ENCODE results near the gene PJA2. TPM values are rescaled to one million over a fixed set of nuclear protein-coding genes. Genes with fewer than 3 reads are reported as not detected.
A peak's percentile ranks its signal among the peaks of the same experiment; 100 is the strongest.

Gene PJA2, protein sequence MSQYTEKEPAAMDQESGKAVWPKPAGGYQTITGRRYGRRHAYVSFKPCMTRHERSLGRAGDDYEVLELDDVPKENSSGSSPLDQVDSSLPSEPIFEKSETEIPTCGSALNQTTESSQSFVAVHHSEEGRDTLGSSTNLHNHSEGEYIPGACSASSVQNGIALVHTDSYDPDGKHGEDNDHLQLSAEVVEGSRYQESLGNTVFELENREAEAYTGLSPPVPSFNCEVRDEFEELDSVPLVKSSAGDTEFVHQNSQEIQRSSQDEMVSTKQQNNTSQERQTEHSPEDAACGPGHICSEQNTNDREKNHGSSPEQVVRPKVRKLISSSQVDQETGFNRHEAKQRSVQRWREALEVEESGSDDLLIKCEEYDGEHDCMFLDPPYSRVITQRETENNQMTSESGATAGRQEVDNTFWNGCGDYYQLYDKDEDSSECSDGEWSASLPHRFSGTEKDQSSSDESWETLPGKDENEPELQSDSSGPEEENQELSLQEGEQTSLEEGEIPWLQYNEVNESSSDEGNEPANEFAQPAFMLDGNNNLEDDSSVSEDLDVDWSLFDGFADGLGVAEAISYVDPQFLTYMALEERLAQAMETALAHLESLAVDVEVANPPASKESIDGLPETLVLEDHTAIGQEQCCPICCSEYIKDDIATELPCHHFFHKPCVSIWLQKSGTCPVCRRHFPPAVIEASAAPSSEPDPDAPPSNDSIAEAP
- 17.3 and 73.8 TPM in 2 replicates for total RNA-seq (2011; cell fraction: chromatin; rRNA removed; ENCODE audit: low replicate concordance)
- total RNA-seq (2011; cell fraction: nucleolus; rRNA removed), result 9.3 and 12.9 TPM in 2 replicates
- 29.8 and 44.4 TPM in 2 replicates for total RNA-seq (2011; cell fraction: nucleoplasm; rRNA removed)
- total RNA-seq (2014; rRNA removed), result 25.1 and 26.4 TPM in 2 replicates
- total RNA-seq (2014; rRNA removed; fragmentation: Illumina TruSeq; extraction: Trizol), result 56.7 and 63.5 TPM in 2 replicates
- 48.8 and 52.1 TPM in 2 replicates for total RNA-seq (2015; rRNA removed; fragmentation: Illumina TruSeq; extraction: Trizol)
- 43.1 and 43.7 TPM in 2 replicates for total RNA-seq (2021)
- 69.6 and 82.1 TPM in 2 replicates for polyA plus RNA-seq (2011; rRNA removed)
- polyA plus RNA-seq (2011; cell fraction: cytosol; rRNA removed), result 16.4 and 39.3 TPM in 2 replicates
- 14.9 and 24.4 TPM in 2 replicates for polyA plus RNA-seq (2011; cell fraction: nucleus; rRNA removed)
- 44.5 and 46.7 TPM in 2 replicates for polyA plus RNA-seq (2012)
- polyA plus RNA-seq (2014; fragmentation: Illumina TruSeq; extraction: Trizol), result 50.2 and 53.2 TPM in 2 replicates
- 10 to 100 TPM; 31.2 to 50.1 TPM for polyA plus RNA-seq (2014; fragmentation: Nextera tagmentation; extraction: Ambion mirVana)
- polyA plus RNA-seq (2014; rRNA removed), result 33.9 TPM in 2 replicates
- 150 and 167 TPM in 2 replicates for polyA minus RNA-seq (2011; rRNA and poly(A)+ RNA removed)
- polyA minus RNA-seq (2011; cell fraction: cytosol; rRNA and poly(A)+ RNA removed), result 39.3 and 47.3 TPM in 2 replicates
- polyA minus RNA-seq (2011; cell fraction: nucleus; rRNA and poly(A)+ RNA removed), result 21.4 and 44.0 TPM in 2 replicates
- Bru-seq, nascent RNA, result percentile 90 among the genes with signal in this experiment
- percentile 87 among the genes with signal in this experiment for BruChase-seq, experiment 1, labeled RNA remaining after a 2-hour chase
- BruChase-seq, experiment 2, labeled RNA remaining after a 6-hour chase, result percentile 86 among the genes with signal in this experiment
- long read RNA-seq, experiment 1, full-length matches to known transcripts, result 221 of 266 reads
- long read RNA-seq, experiment 1, partial matches to known transcripts, result 22 of 266 reads
- long read RNA-seq, experiment 1, other reads (novel, unspliced or antisense), result 23 of 266 reads
- long read RNA-seq, experiment 2, full-length matches to known transcripts, result 2 of 30 reads
- long read RNA-seq, experiment 2, partial matches to known transcripts, result 1 of 30 reads
- long read RNA-seq, experiment 2, other reads (novel, unspliced or antisense), result 27 of 30 reads
- long read RNA-seq, experiment 3, full-length matches to known transcripts, result 2 of 9 reads
- long read RNA-seq, experiment 3, partial matches to known transcripts, result 6 of 9 reads
- long read RNA-seq, experiment 3, other reads (novel, unspliced or antisense), result 1 of 9 reads

DNA sequence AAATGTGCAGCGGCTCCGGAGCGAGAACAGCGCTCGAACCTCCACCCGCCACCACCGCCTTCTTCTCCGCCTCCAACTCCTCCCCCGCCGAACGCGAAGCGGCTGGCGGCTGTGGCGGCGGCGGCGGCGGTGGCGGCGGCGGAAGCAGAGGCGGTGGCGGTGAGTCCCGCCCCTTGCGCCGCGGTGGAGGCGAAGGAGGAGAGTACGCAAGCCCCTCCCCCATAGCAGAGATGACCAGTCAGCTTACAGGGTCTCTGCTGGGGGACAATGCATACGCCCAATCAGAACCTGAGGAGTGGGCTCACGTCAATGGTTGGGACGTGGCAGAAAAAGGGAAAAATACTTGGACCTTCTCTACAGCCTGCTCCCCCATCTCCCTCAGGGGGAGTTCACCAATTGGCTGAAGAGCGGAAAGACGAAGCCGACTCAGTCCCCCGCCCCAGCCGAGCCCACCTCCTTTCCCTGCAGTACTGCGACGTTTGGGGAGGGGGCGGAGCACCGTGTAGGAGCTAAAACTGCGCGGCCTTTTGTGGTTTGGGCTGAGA, at the start of gene PJA2:
PJA2 (minus strand) TSS at position 131 of the 545 bp plus-strand sequence. CDS start 26,541 bp downstream, outside the sequence.
- CTCF ChIA-PET (ENCODE audit: low intra/inter-chr PET ratio), result interaction anchor here (0.6 kb wide), 1 partner anchor 511 kb away, joined by 7 read pairs; no protein-coding TSS in a partner anchor
- POLR2A ChIA-PET, result interaction anchor here (0.6 to 1.6 kb wide), 12 partner anchors 9 to 1147 kb away, joined by 3 to 9 read pairs (median 4); partner anchors contain the start of gene MAN2A1
- peak within 1 kb of the TSS; percentile 94 for H2AFZ ChIP-seq (ENCODE audit: low read depth, low read length)
- H3K9ac ChIP-seq (ENCODE audit: insufficient read depth in 1 of 2, low read depth in 2 of 2, low read length in 2 of 2), result peak within 1 kb of the TSS; percentile 97 to 98
- in situ Hi-C loops (cut with MboI) (no loop called here), intact Hi-C loops (cut with micrococcal nuclease) (loop anchor here (1.0 to 5.0 kb wide), 2 partner anchors 25 to 683 kb away; no protein-coding TSS in a partner anchor)
- H3K4me1 ChIP-seq (replicated peaks in 1 of 2; ENCODE audit: control insufficient read depth in 2 of 2, insufficient read depth in 2 of 2, low read length in 2 of 2), result peaks cover 3 to 12% of the 10 kb centered on the region in 2 experiments; a peak in 4 of 5 replicates
- peak; percentile 94 to 98 (median 96) for DNase-seq (ENCODE audit: extremely low read depth in 1 of 4, low spot score in 3 of 4)
- peaks cover 4% of the 10 kb centered on the region; the same call in 1 of the 3 replicates for H3K36me3 ChIP-seq (ENCODE audit: control insufficient read depth, insufficient read depth, low read length)
- peaks cover 48% of the 10 kb centered on the region for H3K79me2 ChIP-seq (ENCODE audit: control insufficient read depth, insufficient read depth, low read length)
- WGBS (ENCODE audit: insufficient coverage, low coverage, missing lambda C conversion rate), result 0% methylated on average over 12 of the region's 44 CpGs
- no TSS peak for BruUV-seq (replicated peaks)
- H3K27me3 ChIP-seq (ENCODE audit: control insufficient read depth in 2 of 2, insufficient read depth in 2 of 2, low read length in 2 of 2), result no peaks in the 10 kb centered on the region
- ATAC-seq, result peak; percentile 87
- peak within 1 kb of the TSS; percentile 99 for H3K27ac ChIP-seq (ENCODE audit: extremely low read depth, low read depth, low read length)
- no peaks in the 10 kb centered on the region for H4K20me1 ChIP-seq (replicated peaks; ENCODE audit: control insufficient read depth, insufficient read depth, low read length)
- H3K9me3 ChIP-seq (replicated peaks; ENCODE audit: control insufficient read depth, insufficient read depth, low read depth, low read length), result peaks cover 2% of the 10 kb centered on the region
- H3K9me1 ChIP-seq (ENCODE audit: control insufficient read depth, insufficient read depth, low read length), result peaks cover 3% of the 10 kb centered on the region
- FAIRE-seq, result peak; percentile 97
- H3K4me2 ChIP-seq (ENCODE audit: insufficient read depth, low read length), result peak within 1 kb of the TSS; percentile 95
- H3K4me3 ChIP-seq, result peak within 1 kb of the TSS; percentile 85
- TF ChIP-seq, protein P1, sequence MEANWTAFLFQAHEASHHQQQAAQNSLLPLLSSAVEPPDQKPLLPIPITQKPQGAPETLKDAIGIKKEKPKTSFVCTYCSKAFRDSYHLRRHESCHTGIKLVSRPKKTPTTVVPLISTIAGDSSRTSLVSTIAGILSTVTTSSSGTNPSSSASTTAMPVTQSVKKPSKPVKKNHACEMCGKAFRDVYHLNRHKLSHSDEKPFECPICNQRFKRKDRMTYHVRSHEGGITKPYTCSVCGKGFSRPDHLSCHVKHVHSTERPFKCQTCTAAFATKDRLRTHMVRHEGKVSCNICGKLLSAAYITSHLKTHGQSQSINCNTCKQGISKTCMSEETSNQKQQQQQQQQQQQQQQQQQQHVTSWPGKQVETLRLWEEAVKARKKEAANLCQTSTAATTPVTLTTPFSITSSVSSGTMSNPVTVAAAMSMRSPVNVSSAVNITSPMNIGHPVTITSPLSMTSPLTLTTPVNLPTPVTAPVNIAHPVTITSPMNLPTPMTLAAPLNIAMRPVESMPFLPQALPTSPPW (CRISPR knock-in tag; IDR thresholded peaks at IDR 0.05), result peak; percentile 88; the same call in 1 of the 2 replicates
- TF ChIP-seq, protein P2, sequence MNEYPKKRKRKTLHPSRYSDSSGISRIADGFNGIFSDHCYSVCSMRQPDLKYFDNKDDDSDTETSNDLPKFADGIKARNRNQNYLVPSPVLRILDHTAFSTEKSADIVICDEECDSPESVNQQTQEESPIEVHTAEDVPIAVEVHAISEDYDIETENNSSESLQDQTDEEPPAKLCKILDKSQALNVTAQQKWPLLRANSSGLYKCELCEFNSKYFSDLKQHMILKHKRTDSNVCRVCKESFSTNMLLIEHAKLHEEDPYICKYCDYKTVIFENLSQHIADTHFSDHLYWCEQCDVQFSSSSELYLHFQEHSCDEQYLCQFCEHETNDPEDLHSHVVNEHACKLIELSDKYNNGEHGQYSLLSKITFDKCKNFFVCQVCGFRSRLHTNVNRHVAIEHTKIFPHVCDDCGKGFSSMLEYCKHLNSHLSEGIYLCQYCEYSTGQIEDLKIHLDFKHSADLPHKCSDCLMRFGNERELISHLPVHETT (CRISPR knock-in tag; conservative IDR thresholded peaks at IDR 0.05 in 1 of 2, IDR thresholded peaks at IDR 0.05 in 1 of 2), result peak in 1 of 2 experiments; percentile 92; a peak in 2 of 4 replicates
- TF ChIP-seq NFYB (IDR thresholded peaks at IDR 0.05; ENCODE audit: extremely low read depth, insufficient read length) (peak; percentile 78), ATF1 (CRISPR knock-in tag; IDR thresholded peaks at IDR 0.05) (no peak), ATF1 (tag; IDR thresholded peaks at IDR 0.05) (peak; percentile 96), XRCC3 (IDR thresholded peaks at IDR 0.05) (no peak), ZNF507 (tag; conservative IDR thresholded peaks at IDR 0.05) (no peak), ESRRA (IDR thresholded peaks at IDR 0.05; ENCODE audit: borderline replicate concordance, low read depth) (peak; percentile 65; the same call in 1 of the 2 replicates), NRF1 (conservative IDR thresholded peaks at IDR 0.05 in 1 of 2, IDR thresholded peaks at IDR 0.05 in 1 of 2) (peak; percentile 87 to 89)
